AG10803 (cell line): Measurements from ENCODE around the gene C1QB.

ENCODE experiments used
- DNase-seq: peaks from one replicate; pipeline ENCODE4 v3.0.0; 2010; ENCODE audit warnings: low read depth
- H3K4me3 ChIP-seq: 2 replicates; pipeline ENCODE4 v1.5.1; 2011; ENCODE audit warnings: mild to moderate bottlenecking, low read length, control low read depth
- TF ChIP-seq, protein P1 (sequence below): conservative IDR thresholded peaks from 2 replicates; pipeline ENCODE4 v1.5.1; 2011; ENCODE audit warnings: mild to moderate bottlenecking, low read length, control low read depth, inconsistent platforms

C1QB gene

DNA sequence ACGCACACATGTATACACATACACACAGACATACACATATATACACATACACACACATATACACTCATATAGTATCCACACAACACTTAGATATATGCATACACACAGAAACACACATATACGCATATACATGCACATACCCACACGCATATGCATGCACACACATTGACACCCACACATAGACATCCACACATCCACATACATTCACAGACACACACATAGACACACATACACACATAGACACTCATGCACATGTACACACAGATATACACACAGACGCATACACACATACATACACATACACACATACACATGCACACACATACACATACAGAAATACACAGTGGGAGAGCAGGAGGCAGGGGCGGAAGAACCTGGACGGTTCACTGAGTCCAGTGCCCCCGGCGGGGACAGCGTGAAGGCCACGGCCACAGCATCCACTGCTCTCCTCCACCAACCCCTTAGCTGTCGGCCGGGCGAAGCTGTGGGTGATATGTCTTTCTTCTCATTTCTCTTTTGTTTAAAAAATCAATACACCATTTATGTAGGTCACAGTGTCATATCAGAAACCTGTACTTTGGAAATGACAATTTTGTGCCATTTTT is 2.8 kb upstream of the C1QB start:
- no peak overlapping the region for H3K4me3 ChIP-seq
- TF ChIP-seq, protein P1, sequence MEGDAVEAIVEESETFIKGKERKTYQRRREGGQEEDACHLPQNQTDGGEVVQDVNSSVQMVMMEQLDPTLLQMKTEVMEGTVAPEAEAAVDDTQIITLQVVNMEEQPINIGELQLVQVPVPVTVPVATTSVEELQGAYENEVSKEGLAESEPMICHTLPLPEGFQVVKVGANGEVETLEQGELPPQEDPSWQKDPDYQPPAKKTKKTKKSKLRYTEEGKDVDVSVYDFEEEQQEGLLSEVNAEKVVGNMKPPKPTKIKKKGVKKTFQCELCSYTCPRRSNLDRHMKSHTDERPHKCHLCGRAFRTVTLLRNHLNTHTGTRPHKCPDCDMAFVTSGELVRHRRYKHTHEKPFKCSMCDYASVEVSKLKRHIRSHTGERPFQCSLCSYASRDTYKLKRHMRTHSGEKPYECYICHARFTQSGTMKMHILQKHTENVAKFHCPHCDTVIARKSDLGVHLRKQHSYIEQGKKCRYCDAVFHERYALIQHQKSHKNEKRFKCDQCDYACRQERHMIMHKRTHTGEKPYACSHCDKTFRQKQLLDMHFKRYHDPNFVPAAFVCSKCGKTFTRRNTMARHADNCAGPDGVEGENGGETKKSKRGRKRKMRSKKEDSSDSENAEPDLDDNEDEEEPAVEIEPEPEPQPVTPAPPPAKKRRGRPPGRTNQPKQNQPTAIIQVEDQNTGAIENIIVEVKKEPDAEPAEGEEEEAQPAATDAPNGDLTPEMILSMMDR: no peak
- DNase-seq: no peak

DNA sequence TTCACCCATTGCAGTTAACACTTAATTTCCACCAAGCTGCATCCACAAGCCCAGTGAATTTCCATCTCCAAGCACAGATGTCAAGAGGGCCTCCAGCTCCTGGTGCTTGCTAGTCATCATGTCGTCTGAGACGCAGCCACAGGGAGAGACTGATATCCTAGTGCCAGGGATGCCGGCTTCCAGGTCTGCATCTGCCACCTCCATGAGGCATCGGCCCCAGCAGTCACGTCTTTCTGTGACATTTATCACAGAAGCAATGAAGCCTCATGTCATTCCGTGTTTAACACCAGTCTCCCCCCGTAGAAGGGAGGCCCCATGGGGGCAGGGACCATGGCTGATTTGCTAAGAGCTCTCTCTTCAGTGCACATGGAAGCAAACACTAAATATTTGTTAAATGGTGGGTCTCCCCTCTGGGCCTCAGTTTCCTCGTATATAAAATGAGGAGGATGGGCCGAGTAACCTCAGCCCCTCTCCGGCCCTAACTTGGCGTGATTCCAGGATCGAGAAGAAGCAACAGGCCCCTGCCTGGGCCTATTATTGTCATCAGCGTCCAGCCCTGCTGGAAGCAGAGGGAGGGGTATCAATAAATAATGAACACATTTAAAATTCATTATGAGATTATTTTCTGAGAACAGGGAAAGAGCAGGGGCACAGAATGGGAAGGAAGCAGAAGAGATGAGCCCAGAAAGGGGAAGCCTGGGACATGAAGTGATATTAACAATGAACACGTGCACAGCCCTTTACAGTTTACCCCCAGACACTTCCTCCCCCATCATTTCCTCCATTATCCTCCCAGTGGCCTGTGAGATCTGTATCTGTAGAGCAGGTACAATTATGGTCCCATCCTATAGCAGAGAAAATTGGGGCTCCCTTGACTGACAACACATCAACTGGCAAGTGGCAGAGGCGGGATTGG is 837 bp upstream of the C1QB start:
- TF ChIP-seq, protein P1: no peak
- DNase-seq: no peak

DNA sequence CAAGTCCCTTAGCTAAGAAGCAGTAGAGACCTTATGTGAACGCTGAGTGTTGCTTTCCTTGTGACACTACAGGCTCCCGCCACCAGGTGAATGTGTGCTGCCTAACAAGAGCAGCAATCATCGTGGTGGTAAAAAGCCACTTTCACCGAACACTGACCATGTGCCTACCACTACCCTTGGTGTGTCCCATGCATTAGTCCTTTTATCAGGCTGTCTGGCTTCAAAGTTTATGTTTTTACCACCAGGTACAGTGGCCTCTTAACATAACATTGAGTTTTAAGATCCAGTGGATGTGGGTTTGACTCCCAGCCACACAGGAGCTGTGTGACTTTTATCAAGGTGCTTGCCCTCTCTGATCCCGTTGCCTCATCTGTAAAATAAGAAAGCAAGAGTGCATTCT is 1.7 kb downstream of the C1QB start:
- DNase-seq: no peak
- H3K4me3 ChIP-seq: no peak overlapping the region
- TF ChIP-seq, protein P1: no peak; the same call in 1 of the 2 replicates

More for the DNA sequence above, 837 bp upstream of the C1QB start:
- no peak overlapping the region for H3K4me3 ChIP-seq

DNA sequence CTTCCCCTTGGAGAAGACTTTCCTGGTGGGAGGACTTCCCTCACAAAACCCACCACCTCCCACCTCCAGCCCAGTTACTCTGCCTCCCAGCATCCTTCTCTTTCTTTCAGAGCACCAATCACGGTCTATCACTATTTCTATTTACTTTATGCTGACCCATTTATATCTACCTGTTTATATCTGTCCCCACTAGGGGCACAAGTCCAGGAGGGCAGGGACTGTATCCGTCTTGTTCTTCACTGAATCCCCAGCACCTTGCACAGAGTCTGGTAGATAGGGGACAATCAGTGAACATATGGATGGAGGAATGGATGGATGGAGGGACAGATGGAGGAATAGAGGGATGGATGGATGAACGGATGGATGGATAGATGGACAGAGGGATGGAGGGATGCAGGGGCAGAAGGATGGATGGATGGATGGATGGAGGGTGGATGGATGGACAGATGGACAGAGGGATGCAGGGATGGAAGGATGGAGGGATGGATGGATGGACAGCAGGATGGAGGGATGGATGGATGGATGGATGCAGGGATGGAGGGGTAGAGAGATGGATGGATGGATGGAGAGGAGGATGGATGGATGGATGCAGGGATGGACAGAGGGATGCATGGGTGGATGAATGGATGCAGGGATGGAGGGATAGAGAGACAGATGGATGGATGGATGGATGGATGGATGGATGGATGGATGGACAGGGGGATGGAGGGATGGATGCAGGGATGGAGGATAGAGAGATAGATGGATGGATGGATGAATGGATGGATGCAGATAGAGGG is 5.5 kb downstream of the C1QB start:
- no peak overlapping the region for H3K4me3 ChIP-seq
- no peak for DNase-seq
- TF ChIP-seq, protein P1: no peak

DNA sequence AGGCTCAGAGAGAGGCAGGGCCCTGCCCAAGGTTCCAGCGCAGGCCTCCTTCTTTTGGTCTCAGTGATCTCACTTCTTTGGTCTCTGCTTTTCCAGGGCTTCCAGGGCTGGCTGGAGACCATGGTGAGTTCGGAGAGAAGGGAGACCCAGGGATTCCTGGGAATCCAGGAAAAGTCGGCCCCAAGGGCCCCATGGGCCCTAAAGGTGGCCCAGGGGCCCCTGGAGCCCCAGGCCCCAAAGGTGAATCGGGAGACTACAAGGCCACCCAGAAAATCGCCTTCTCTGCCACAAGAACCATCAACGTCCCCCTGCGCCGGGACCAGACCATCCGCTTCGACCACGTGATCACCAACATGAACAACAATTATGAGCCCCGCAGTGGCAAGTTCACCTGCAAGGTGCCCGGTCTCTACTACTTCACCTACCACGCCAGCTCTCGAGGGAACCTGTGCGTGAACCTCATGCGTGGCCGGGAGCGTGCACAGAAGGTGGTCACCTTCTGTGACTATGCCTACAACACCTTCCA is 7.7 kb downstream of the C1QB start:
- TF ChIP-seq, protein P1: no peak
- H3K4me3 ChIP-seq: no peak overlapping the region
- no peak for DNase-seq

DNA sequence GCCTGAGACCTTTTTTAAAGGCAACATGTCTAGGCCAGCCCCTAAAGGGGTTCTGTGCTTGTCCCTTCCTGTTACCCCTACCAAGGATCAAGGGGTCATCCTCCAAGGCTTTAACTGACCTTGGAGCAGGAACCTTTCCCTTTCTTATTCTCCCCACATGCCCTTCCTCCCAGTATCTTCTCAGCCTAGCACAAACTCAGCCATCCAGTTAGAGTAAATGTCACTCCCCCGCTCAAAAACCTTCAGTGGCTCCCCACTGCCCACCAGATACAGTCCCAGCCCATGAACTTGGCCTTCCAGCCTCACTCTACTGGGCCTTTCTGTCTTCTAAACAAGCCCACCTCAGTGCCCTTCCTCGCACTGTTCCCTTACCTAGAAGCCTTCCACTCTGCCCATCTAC is 8.8 kb downstream of the C1QB start:
- TF ChIP-seq, protein P1: no peak
- DNase-seq: no peak
- no peak overlapping the region for H3K4me3 ChIP-seq
